H9 (cell line): ENCODE measurements around the gene ITGA8. TPM values are rescaled to one million over a fixed set of nuclear protein-coding genes. Genes with fewer than 3 reads are reported as not detected.
A peak's percentile ranks its signal among the peaks of the same experiment; 100 is the strongest.

ENCODE experiments used
- DNase-seq: peaks from one replicate; pipeline ENCODE4 v3.0.0-alpha.2; 2017
- H2AFZ ChIP-seq: one replicate; pipeline ENCODE4 v1.6.1; 2013; ENCODE audit warnings: mild to moderate bottlenecking, low read length, control low read depth, moderate library complexity
- H2AK5ac ChIP-seq: 2 replicates; pipeline ENCODE4 v1.6.1; 2013; ENCODE audit warnings: low read length, control low read depth, mixed read lengths; ENCODE audit not compliant: insufficient read length
- H2BK120ac ChIP-seq: one replicate; pipeline ENCODE4 v1.6.1; 2013; ENCODE audit warnings: low read depth, mild to moderate bottlenecking, low read length, control low read depth, inconsistent platforms; ENCODE audit not compliant: poor library complexity, severe bottlenecking
- H2BK12ac ChIP-seq: 2 replicates; pipeline ENCODE4 v1.6.1; 2013; ENCODE audit warnings: low read length, control low read depth, mixed read lengths, low read depth; ENCODE audit not compliant: insufficient read length
- H2BK15ac ChIP-seq: 2 replicates; pipeline ENCODE4 v1.6.1; 2013; ENCODE audit warnings: low read depth, low read length, control low read depth
- H2BK20ac ChIP-seq: one replicate; pipeline ENCODE4 v1.6.1; 2013; ENCODE audit warnings: low read depth, mild to moderate bottlenecking, low read length, control low read depth, inconsistent platforms; ENCODE audit not compliant: poor library complexity, severe bottlenecking
- H2BK5ac ChIP-seq: 2 replicates; pipeline ENCODE4 v1.6.1; 2013; ENCODE audit warnings: low read length, control low read depth, mixed read lengths; ENCODE audit not compliant: insufficient read length
- H3K14ac ChIP-seq: 2 replicates; pipeline ENCODE4 v1.6.1; 2013; ENCODE audit warnings: low read length, control low read depth; ENCODE audit not compliant: insufficient read depth
- H3K18ac ChIP-seq: 2 replicates; pipeline ENCODE4 v1.6.1; 2013; ENCODE audit warnings: low read depth, mild to moderate bottlenecking, mixed read lengths, low read length, control low read depth; ENCODE audit not compliant: insufficient read length
- H3K23ac ChIP-seq: 2 replicates; pipeline ENCODE4 v1.6.1; 2013; ENCODE audit warnings: low read length, control low read depth, mixed read lengths, low read depth; ENCODE audit not compliant: insufficient read length
- H3K23me2 ChIP-seq: 2 replicates; pipeline ENCODE4 v1.6.1; 2013; ENCODE audit warnings: low read depth, mild to moderate bottlenecking, mixed read lengths, low read length, control low read depth; ENCODE audit not compliant: insufficient read length, poor library complexity, severe bottlenecking
- H3K27ac ChIP-seq: 2 replicates; pipeline ENCODE4 v1.5.1; 2013; ENCODE audit warnings: low read length, control low read depth, mixed read lengths, low read depth; ENCODE audit not compliant: insufficient read length
- H3K27me3 ChIP-seq: 2 replicates; pipeline ENCODE4 v1.6.1; 2013; ENCODE audit warnings: low read length, control low read depth, inconsistent platforms; ENCODE audit not compliant: insufficient read depth
- H3K4ac ChIP-seq: 2 replicates; pipeline ENCODE4 v1.6.1; 2013; ENCODE audit warnings: low read depth, mild to moderate bottlenecking, control low read depth, inconsistent platforms, low read length, moderate library complexity
- H3K4me1 ChIP-seq: 2 replicates; pipeline ENCODE4 v1.6.1; 2013; ENCODE audit warnings: low read length, control low read depth, inconsistent platforms; ENCODE audit not compliant: insufficient read depth
- H3K4me2 ChIP-seq: 2 replicates; pipeline ENCODE4 v1.6.1; 2013; ENCODE audit warnings: low read length, control low read depth, mixed read lengths; ENCODE audit not compliant: insufficient read length, insufficient read depth
- H3K56ac ChIP-seq: 2 replicates; pipeline ENCODE4 v1.6.1; 2013; ENCODE audit warnings: low read depth, mild to moderate bottlenecking, mixed read lengths, low read length, control low read depth; ENCODE audit not compliant: insufficient read length
- H3K79me1 ChIP-seq: 2 replicates; pipeline ENCODE4 v1.6.1; 2013; ENCODE audit warnings: low read depth, mild to moderate bottlenecking, moderate library complexity, low read length, control low read depth, inconsistent platforms; ENCODE audit not compliant: insufficient read depth, poor library complexity, severe bottlenecking
- H3K79me2 ChIP-seq: 2 replicates; pipeline ENCODE4 v1.6.1; 2013; ENCODE audit warnings: low read length, control low read depth, inconsistent platforms; ENCODE audit not compliant: insufficient read depth
- H3K9ac ChIP-seq: 2 replicates; pipeline ENCODE4 v1.6.1; 2013; ENCODE audit warnings: low read length, control low read depth, mixed read lengths; ENCODE audit not compliant: insufficient read length; ENCODE audit errors: extremely low read depth
- H3K9me3 ChIP-seq: one replicate; pipeline ENCODE4 v1.6.1; 2013; ENCODE audit warnings: low read depth, low read length, inconsistent platforms; ENCODE audit not compliant: control insufficient read depth
- H3T11ph ChIP-seq: one replicate; pipeline ENCODE4 v1.6.1; 2013; ENCODE audit warnings: mild to moderate bottlenecking, low read length, control low read depth, inconsistent platforms
- H4K20me1 ChIP-seq: one replicate; pipeline ENCODE4 v1.6.1; 2013; ENCODE audit not compliant: control insufficient read depth, insufficient read length, insufficient read depth
- H4K5ac ChIP-seq: 2 replicates; pipeline ENCODE4 v1.6.1; 2013; ENCODE audit warnings: low read depth, mild to moderate bottlenecking, mixed read lengths, low read length, control low read depth; ENCODE audit not compliant: insufficient read length
- H4K8ac ChIP-seq: replicated peaks from 2 replicates; pipeline ENCODE4 v1.6.1; 2013; ENCODE audit warnings: low read length, control low read depth, mixed read lengths, low read depth; ENCODE audit not compliant: insufficient read length
- H4K91ac ChIP-seq: 2 replicates; pipeline ENCODE4 v1.6.1; 2013; ENCODE audit warnings: low read depth, mild to moderate bottlenecking, moderate library complexity, mixed read lengths, low read length, control low read depth; ENCODE audit not compliant: insufficient read length
- H3K27ac Mint-ChIP-seq, 3 experiments: 2 replicates in 2 of 3; 3 replicates in 1 of 3; pipeline ENCODE4 v1.8.0; 2020 to 2021; ENCODE audit warnings: mixed read lengths in 3 of 3, mild to moderate bottlenecking in 1 of 3, moderate library complexity in 1 of 3
- H3K27me3 Mint-ChIP-seq: 2 replicates; pipeline ENCODE4 v1.8.0; 2021; ENCODE audit warnings: low read depth, mild to moderate bottlenecking, moderate library complexity, mixed read lengths
- H3K36me3 Mint-ChIP-seq, 3 experiments: 2 replicates in 2 of 3; 3 replicates in 1 of 3; pipeline ENCODE4 v1.8.0; 2020 to 2021; ENCODE audit warnings: low read depth in 3 of 3, mixed read lengths in 3 of 3; ENCODE audit not compliant: insufficient read depth in 1 of 3
- H3K4me1 Mint-ChIP-seq, 2 experiments: 2 replicates each; pipeline ENCODE4 v1.8.0; 2020; ENCODE audit warnings: mixed read lengths in 2 of 2
- H3K4me3 Mint-ChIP-seq, 2 experiments: 2 replicates in 1 of 2; 3 replicates in 1 of 2; pipeline ENCODE4 v1.8.0; 2020 to 2021; ENCODE audit warnings: mild to moderate bottlenecking in 2 of 2, mixed read lengths in 2 of 2, moderate library complexity in 1 of 2
- H3K9me3 Mint-ChIP-seq, 2 experiments: 2 replicates in 1 of 2; 3 replicates in 1 of 2; pipeline ENCODE4 v1.8.0; 2020; ENCODE audit warnings: mild to moderate bottlenecking in 2 of 2, mixed read lengths in 2 of 2, moderate library complexity in 1 of 2
- WGBS: extraction: QIAGEN DNeasy Blood & Tissue Kit; methylation state at CpG from one replicate; pipeline ENCODE4 v1.1.7; 2013; ENCODE audit warnings: missing lambda C conversion rate, low lambda C conversion rate, mixed read lengths; ENCODE audit not compliant: insufficient read length; ENCODE audit errors: extremely low coverage; 5-methylcytosine and 5-hydroxymethylcytosine counted together
- total RNA-seq: library from RNA; stranded (reverse); gene quantifications from 2 replicates; pipeline ENCODE4 v1.2.1, GENCODE V29; 2021
- TF ChIP-seq, protein P1 (sequence below): fragments of 200-600 bp; sonication (generic); conservative IDR thresholded peaks from 3 replicates; pipeline ENCODE4 v1.8.0; 2021; ENCODE audit warnings: antibody characterized with exemption, mild to moderate bottlenecking

ITGA8 gene
- total RNA-seq, 1 experiment from 2014 or later: not detected

DNA sequence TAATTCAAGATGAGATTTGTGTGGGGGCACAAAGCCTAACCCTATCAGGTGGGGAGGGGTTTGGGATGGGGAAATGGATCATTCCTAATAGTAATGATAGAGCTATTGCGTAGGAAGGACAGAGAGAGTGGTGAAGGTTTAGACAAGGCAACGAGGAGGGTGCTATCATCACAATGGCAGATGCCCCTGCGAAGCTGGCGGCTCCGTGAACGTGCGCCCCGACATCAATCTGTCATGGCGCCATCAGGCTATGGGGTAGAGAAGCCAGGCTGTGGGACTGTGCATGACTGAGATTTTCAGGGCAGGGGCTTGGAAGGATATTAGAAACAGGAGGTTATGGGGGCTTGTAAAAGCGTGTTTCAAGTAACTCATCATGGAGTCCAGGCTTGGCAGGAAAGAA, 157.6 kb downstream of the ITGA8 start:
- no peaks in the 10 kb centered on the region for H4K20me1 ChIP-seq
- H3K4me2 ChIP-seq: no peak overlapping the region
- no peaks in the 10 kb centered on the region for H3K23me2 ChIP-seq
- H4K5ac ChIP-seq: no peak overlapping the region
- no peak overlapping the region for H3K18ac ChIP-seq
- H3K4me1 ChIP-seq: no peaks in the 10 kb centered on the region
- H2BK20ac ChIP-seq: no peak overlapping the region
- H3K9me3 Mint-ChIP-seq: no peaks in the 10 kb centered on the region
- H2AFZ ChIP-seq: no peak overlapping the region
- H4K8ac ChIP-seq: no peak overlapping the region
- H3K4me1 Mint-ChIP-seq: no peaks in the 10 kb centered on the region
- H3K27me3 ChIP-seq: no peaks in the 10 kb centered on the region
- no peak overlapping the region for H3K14ac ChIP-seq
- no peak for DNase-seq
- no peak overlapping the region for H2AK5ac ChIP-seq
- H3K27me3 Mint-ChIP-seq: peaks cover 4% of the 10 kb centered on the region
- H3T11ph ChIP-seq: no peak overlapping the region
- no peak overlapping the region for H3K23ac ChIP-seq
- H3K36me3 Mint-ChIP-seq: no peaks in the 10 kb centered on the region
- H3K4ac ChIP-seq: no peak overlapping the region
- no peak overlapping the region for H2BK120ac ChIP-seq
- no peak overlapping the region for H4K91ac ChIP-seq
- no peak overlapping the region for H3K9ac ChIP-seq
- TF ChIP-seq, protein P1, sequence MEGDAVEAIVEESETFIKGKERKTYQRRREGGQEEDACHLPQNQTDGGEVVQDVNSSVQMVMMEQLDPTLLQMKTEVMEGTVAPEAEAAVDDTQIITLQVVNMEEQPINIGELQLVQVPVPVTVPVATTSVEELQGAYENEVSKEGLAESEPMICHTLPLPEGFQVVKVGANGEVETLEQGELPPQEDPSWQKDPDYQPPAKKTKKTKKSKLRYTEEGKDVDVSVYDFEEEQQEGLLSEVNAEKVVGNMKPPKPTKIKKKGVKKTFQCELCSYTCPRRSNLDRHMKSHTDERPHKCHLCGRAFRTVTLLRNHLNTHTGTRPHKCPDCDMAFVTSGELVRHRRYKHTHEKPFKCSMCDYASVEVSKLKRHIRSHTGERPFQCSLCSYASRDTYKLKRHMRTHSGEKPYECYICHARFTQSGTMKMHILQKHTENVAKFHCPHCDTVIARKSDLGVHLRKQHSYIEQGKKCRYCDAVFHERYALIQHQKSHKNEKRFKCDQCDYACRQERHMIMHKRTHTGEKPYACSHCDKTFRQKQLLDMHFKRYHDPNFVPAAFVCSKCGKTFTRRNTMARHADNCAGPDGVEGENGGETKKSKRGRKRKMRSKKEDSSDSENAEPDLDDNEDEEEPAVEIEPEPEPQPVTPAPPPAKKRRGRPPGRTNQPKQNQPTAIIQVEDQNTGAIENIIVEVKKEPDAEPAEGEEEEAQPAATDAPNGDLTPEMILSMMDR: no peak
- H2BK15ac ChIP-seq: no peak overlapping the region
- H3K9me3 ChIP-seq: no peaks in the 10 kb centered on the region
- no peak overlapping the region for H3K4me3 Mint-ChIP-seq
- no peaks in the 10 kb centered on the region for H3K79me1 ChIP-seq
- H3K27ac Mint-ChIP-seq: peak overlapping the region in 1 of 3 experiments; percentile 6; a peak in 1 of 7 replicates
- no peak overlapping the region for H3K27ac ChIP-seq
- no peak overlapping the region for H3K56ac ChIP-seq
- H2BK12ac ChIP-seq: no peak overlapping the region
- no peak overlapping the region for H2BK5ac ChIP-seq
- no CpG with 5 or more reads among the region's 10 CpGs for WGBS
- no peaks in the 10 kb centered on the region for H3K79me2 ChIP-seq
